OCI-LY1 (cell line): ENCODE measurements around the gene B3GNT3.

ENCODE experiments used
- CTCF ChIP-seq: fragments of 200-600 bp; sonication (generic), shearing (Covaris generic); IDR thresholded peaks from 2 replicates; pipeline ENCODE4 v1.5.1; 2017; ENCODE audit warnings: mild to moderate bottlenecking, antibody characterized with exemption, low read length, moderate library complexity, mixed read lengths
- EZH2 ChIP-seq: fragments of 200-600 bp; sonication (generic), shearing (Covaris generic); IDR thresholded peaks from 2 replicates; pipeline ENCODE4 v1.8.0; 2017; ENCODE audit warnings: borderline replicate concordance, mixed run types, mild to moderate bottlenecking, antibody characterized with exemption, low read length, moderate library complexity, mixed read lengths

DNA sequence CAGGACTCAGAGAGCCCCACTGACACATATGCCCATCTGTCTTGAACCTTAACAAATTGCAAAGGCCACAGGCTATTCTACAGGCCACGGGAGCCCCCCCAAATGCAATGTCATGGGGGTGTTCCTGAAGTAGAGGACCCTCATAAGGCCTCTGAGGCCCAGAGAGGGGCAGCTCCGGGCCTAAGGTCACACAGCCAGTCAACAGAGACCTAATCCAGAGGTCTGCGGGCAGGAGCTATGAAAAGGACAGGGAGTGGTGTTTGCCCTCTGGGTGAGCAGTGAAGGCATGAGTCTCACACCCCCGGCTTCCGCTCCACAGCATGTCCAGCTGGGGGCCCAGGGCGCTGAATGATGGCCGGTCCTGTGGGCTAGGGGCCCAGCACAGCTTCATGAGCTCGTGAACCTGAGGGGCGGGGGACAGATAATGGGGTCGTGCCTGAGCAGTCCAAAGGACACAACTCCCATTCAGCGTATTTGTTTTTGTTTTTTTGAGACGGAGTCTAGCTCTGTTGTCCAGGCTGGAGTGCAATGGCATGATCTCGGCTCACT is 31.6 kb downstream of the B3GNT3 start:
- TF ChIP-seq CTCF (no peak), EZH2 (no peak)
